Activated CD8-positive, alpha-beta memory T cell treated with anti-CD3 and anti-CD28 coated beads for 24 hours (primary cell): Measurements from ENCODE around the gene NODAL.

Source experiments
- DNase-seq: peaks from one replicate; pipeline ENCODE4 v3.0.0-alpha.2; 2020

NODAL gene

DNA sequence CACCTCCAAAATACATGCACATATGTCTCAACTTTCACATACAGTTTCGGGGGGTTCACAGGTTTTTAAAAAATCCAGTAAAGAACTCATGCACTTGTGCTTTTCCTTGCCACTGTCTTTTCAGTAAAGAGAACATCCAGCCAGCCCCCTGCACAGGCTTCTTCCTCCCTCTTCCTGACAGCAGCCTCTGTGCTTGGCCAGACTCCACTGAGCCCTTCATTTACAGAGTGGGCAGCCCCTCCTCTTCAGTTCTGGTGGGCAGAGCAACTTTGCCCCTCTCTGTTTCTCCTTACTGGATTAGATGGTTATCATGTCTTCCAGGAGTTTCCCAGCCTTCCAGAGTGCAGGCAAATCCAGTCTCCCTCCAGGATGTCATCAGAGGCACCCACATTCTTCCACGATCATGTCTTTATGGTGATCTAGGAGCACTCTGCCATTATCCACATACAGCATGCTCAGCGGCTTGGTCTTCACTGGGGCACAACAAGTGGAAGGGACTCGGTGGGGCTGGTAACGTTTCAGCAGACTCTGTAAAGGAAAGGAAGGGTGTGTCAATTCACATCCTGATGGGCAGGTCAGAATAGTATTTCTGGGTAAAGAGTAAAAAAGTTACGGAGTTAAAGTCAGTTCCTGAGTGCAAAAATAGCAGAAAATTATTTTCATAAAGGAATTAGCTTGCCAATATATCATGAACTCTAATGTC is 8.8 kb downstream of the NODAL start:
- DNase-seq: no peak

DNA sequence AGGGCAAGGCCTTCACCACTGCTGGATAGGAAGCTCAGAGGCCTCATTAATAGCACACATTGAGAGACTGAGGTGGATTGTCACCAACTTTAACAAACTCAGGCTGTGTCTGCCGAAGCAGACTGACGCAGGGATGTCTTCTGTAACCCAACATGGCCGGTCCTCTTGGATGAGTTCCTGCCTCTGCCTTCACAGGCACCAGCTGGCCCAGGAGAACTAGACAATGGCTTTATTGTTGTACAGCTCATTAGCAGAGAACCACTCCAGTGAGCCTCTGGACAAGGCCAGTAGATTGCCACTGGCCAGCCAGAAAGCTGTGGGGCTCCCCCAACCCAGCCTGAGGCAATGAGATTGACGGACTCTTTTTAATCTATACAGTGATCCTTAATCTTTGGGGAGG is 9.4 kb downstream of the NODAL start:
- no peak for DNase-seq

GRCh38 chr10:70430493-70431445 is 10.7 kb downstream of the NODAL start:
- no peak for DNase-seq

DNA sequence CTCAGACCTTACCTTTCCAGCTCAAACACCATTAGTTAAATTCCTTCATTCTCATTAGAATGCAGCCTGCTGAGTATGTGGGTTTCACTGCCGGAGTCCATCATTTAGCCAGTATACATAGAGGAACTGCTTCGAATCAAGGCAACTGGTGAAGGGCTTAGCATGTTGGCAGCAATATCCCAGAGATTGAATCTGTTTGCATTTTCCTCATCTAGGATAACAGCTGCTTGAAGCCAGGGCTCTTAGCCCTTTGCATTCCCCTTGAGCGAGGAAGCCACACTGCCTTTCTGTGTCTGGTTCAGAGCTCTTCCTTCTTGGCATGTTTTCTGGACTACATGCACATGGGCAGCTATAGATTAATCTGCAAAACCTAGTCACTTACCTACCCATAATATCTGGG is 14.7 kb downstream of the NODAL start:
- no peak for DNase-seq

DNA sequence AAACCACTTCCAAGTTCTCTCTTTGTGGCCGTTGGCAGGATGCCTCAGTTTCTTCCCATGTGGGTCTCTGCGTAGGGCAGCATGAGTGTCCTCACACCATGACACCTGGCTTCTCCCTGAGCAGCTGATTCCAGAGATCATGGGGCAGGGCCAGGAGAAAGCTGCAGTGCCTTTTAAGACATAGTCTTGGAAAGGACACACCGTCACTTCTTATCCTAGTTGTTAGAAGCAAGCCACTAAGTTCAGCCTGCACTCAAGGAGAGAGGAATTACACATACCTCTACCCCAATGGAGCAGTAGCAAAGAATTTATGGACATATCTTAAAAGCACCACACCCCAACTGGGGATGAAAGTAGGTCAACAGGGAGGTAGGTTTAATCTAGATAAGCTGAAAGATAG is 16.4 kb downstream of the NODAL start:
- DNase-seq: no peak

DNA sequence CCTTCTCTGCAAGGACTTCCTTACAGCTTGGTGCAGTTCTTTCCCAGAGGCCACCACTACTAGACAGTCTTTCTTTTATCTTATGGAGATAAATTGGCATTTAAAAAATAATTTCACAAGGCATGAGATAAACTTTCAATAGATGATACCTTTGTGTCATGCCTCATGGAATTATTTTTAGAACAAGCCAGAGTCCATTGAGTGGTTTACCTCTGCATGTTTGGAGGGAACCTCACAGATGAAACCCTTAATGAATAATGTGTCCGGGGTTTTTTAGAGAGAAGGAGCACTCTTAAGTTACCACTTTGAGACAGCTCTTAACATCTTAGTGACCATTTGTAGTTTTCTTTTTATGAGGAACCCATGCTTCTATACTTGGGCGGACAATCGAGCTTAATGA is 17.2 kb downstream of the NODAL start:
- DNase-seq: no peak

DNA sequence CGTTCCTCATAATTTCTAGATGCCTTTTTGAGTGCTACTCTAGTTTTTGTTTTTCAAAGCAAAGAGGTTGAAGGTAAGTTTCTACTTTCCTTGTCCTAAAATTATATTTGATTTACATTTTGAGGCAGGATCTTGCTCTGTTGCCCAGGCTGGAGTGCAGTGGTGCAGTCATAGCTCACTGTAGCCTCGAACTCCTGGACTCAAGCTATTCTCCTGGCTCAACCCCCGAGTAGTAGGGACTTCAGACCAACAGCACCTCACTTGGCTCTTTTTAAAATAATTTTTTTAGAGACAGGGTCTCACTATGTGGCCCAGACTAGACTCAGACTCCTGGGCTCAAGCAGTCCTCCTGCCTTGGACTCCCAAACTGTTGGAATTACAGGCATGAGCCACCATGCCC is 22.8 kb downstream of the NODAL start:
- no peak for DNase-seq

DNA sequence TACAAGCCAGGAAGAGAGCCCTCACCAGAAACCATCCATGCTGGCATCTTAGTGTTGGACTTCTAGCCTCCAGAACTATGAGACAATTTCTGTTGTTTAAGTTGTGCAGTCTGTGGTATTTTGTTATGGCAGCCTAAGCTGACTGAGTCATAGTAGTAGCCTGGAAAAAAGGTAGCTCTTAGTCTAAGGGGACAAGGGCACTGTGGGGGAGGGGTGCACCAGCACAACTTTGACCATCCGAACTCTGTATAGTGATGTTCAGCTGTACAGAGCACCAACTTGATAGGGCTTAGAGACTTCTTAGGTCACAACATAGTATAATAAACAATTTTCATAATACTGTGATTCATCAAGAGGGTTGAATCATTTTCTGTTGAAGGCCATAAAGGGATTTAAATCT is 23.3 kb downstream of the NODAL start:
- DNase-seq: no peak

DNA sequence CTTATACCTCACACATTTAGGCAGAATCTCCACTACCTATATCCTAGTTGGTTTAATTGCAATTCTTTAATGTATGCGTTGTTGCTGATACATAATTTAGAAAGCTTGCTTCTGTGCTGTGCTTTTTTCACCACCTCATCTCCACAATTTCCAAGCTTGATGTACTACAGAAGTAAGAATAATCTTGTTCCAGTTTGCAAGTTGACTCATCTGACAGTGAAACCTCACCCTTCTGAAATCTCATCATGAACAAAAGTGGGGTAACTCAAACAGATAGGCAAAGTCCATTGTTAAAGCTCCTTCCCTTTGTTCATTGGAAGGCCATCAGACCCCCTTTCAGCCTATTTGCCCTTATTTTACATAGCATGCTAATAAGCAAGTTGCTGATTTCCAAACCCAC is 23.9 kb downstream of the NODAL start:
- no peak for DNase-seq

DNA sequence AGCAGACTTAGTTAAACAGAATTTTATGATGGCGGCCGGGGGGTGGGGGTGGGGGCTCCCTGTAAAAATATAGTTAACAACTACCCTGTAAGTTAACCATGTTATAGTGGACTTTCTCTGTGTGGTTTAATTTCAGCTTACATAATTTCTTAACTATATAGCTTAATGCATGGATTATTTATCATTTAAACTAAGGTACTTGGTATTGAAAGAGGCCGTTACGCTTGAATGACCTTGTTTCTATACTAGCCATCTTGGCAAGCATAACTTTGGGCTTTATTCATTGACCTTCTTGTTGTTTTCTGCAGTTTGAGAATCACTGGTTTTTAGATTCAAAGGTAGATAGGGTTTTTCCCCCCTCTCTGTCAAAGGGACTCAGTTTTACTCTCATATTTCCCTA is 29.1 kb downstream of the NODAL start:
- DNase-seq: no peak

- no peak for DNase-seq
Measured at GRCh38 chr10:70410608-70411007, 30.9 kb downstream of the NODAL start.

GRCh38 chr10:70409772-70410171 is 31.7 kb downstream of the NODAL start:
- DNase-seq: no peak

DNA sequence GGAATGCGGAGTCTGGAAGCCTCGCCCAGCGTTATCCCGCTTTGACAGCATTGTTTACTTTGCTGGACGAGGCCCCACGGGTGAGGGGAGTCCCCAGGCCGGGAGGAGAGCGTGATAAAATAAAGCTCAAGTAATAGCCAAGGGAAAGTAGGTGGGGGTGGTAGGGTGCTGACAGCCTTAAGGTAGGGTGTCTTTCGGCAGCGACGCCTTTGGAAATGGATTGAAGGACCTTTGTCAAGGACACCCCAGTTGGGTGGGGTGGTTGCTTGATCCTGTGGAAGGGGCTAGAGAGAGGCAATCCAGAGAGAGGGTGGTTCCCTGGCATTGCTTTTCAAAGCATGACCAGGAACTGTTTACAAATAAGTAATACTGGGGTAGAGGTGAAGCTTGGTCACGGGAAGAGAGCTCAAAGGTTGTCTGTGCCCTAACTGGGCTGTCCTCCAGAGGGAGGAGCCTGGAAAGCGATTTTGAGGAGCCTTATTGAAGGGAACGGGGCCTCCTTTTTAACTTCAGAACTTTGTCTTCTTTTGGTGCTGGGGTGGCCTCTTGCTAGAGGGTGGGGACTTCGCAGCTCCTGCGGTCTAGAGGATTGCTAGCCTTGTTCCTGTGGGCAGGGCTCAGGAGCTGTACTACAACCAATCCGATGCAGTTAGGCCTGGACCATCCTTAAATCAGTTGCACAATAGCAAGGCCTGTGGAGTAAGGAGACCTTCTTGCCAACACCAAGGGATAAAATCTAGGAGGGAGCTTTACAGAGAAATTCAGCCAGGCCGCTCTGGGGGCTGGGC is 36.2 kb downstream of the NODAL start:
- DNase-seq: peak; percentile 67

DNA sequence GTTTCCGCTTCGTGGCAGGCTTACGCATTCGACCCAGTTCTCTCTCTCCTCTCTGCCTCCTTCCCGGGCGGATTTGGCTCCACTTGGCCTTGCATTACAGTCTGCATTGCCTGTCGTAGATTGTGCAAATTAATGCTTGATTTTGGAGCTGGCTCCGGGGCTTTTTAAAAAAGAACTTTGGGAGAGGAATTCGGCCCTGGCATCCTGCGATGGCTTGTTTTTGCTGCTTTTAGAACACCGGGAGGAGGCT is 36.8 kb downstream of the NODAL start:
- no peak for DNase-seq

GRCh38 chr10:70404036-70404786 is 37.3 kb downstream of the NODAL start, which contains the start of gene EIF4EBP2:
TSS of gene EIF4EBP2 (plus strand) at chr10:70404145. CDS start at chr10:70404402, 257 bp downstream.
- peak; percentile 100 for DNase-seq

- no peak for DNase-seq
Measured at GRCh38 chr10:70403483-70404035, 37.9 kb downstream of the NODAL start.

- DNase-seq: no peak
Measured at GRCh38 chr10:70399177-70399576, 42.3 kb downstream of the NODAL start.

DNA sequence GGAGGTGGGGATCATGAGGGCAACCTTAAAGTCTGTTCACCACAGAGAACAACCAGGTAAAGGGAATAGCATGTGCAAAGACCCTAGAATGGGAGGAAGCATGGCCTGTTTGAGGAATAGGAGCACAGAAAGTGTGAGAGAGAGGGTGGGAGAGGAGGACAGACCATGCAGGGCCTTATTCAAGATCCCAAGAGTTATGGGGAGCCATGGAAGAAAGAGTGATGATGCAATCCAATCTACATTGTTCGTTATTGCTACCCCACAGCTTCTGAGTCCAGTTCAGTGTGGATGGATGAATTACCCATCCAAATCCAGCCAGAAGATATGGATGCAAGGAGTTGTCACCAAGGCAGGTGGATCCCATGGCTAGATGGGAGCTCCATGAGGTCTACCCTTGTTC is 45.3 kb downstream of the NODAL start:
- no peak for DNase-seq

GRCh38 chr10:70391654-70392053 is 49.8 kb downstream of the NODAL start:
- no peak for DNase-seq
